NCI-H2196 (cell line): ENCODE measurements around the gene G3BP1.
"Not testable (repeated sequence)": the region's sequence is repeated elsewhere in the genome, so short reads cannot be mapped to it uniquely, and the experiment has no call there.

Source experiments
- DNase-seq: peaks from one replicate; lab custom pipeline; 2025; ENCODE audit not compliant: unreplicated experiment; lab: John Stamatoyannopoulos, UW

Gene G3BP1

DNA sequence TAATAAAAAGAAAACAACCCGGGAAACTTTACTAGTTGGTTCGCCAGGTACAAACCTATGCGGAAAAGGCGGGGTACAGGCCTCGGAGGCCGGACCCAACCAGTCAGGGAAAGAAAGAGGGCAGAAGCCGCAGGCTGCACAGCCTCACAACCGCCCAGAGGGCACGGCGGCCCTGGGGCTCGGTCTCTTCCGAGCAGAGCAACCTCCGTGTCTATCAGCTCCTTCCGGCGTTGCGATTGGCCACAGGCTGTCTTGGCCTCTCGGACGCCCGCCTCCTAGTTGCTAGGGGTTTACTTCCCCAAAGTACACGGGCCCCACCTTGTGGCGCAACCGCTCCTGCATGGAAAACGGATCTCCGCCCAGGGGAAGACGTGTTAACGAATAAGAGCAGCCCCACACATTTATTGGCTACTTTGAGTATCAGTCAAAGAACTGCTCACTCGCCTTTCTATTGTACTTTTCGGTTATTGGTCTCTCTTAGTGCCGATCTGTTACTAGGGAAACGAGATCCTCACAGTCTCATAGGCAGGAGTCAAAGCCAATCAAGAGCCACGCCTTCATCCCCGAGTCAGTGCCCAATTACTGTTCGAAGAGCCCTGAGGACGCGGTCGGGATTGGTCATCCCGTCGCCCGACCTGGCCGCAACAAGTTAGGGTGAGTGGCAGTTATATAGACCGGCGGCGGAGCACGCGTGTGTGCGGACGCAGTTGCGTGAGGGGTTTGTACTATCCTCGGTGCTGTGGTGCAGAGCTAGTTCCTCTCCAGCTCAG is at the start of gene G3BP1:
TSS of gene G3BP1 (plus strand) at position 696 of the 770 bp plus-strand sequence. CDS start 14,667 bp downstream, outside the sequence.
- peak; percentile 99 for DNase-seq

DNA sequence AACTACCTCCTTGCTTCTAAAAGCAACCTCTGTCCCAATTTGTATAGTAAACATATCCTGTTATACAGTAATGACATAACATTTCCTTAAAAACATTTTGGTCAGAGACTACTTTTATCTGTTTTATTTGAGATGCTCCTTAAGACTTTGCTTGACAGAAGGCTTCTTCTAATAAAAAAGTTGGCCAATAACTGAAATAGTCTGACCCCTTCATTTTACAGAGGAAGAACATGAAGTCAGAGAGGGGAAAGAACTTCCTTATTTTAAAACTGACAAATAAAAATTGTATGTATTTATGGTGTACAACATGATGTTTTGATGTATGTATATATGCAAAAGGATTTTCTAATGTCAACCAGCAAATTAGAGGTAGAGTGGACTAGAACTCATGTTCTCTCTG is 49.2 kb upstream of the G3BP1 start:
- DNase-seq = no peak

DNA sequence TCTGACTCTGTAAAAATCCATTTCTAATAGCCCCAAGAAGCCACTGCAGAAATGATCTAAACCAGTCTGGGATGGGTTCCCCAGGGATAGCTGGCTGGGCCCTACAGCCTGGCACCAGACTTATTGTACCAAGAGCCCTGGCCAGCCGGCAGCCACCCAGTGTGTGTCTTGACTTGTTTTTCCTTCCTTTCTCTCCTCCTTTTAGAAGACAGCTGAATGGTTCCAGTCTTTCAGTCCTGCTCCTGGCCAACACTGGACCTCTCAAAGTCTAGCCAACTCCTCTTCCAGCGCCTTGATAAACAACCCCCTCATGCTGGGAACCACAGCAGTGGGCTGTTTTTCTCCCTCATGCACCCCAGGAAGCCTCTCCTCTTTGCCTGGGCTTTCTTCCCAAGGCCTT is 47.4 kb upstream of the G3BP1 start:
- no peak for DNase-seq

DNA sequence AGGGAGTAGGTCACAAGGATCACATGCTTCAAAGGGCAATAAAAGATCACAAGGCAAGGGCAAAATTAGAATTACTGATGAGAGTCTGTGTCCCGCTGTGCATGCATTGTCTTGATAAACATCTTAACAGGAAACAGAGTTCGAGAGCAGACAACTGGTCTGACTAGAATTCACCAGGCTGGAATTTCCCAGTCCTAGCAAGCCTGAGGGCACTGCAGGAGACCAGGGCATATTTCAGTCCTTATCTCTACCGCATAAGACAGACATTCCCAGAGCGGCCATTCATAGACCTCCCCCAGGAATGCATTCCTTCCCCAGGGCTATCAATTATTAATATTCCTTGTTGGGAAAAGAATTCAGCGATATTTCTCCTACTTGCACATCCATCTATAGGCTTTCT is 42.2 kb upstream of the G3BP1 start:
- DNase-seq = not testable (repeated sequence)

DNA sequence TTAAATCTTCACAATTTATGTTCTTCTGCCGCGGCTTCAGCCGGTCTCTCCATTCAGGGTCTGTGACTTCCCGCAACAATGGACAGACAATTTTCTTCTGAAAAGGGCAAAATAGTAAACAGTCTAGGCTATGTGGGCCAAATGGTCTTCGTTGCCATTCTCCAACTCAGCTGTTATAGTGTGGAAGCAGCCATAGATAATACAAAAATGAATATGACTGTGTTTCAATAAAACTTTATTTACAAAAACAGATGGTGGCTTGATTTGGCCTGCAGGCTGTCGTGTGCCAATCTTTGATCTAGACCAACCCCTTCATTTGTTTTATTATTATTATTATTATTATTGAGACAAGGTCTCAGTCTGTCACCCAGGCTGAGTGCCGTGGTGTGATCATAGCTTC is 41.4 kb upstream of the G3BP1 start:
- DNase-seq = no peak

DNA sequence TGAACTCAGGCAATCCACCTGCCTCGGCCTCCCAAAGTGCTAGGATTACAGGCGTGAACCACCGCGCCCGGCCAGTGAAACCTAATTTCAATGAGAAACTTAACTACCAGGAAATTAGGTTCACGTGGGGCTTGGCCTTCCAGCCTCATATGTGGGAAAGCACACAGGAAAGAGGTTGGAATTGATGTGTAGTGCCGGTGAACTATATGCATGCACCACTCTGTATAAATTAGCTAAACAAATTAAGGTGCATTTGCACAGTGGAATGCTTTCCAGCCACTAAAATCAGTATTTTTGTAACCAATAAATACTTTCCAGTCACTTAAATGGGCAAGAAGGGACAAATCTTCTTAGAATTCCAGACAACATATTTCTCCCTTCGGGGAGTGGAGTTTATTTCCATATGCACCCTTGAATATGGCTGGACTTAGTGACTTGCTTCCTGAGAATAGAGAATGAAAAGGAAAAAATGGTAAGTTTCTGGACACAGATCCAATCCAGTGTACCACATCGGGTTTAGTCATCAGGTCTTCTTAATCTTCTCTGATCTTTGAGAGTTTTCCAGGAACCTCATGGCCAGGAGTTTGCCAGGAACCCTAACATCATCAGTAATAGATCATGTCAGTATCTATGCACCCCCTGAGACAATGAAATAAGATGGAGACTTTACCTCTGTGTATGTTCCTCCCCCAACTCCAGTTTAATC is 38.2 kb upstream of the G3BP1 start:
- DNase-seq = no peak

DNA sequence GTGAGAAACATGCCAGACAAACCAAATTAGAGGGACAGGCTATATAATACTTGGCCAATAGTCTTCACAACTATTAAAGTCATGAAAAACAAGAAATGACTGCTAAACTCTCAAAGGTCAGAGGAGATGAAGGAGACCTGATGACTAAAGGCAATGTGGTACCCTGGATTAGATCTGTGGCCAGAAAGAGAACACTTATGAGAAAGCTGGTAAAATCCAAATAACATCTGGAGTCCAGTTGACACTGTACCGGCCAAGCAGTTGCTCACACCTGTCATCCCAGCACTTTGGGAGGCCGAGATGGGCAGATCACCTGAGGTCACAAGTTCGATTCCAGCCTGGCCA is 37.7 kb upstream of the G3BP1 start:
- no peak for DNase-seq

DNA sequence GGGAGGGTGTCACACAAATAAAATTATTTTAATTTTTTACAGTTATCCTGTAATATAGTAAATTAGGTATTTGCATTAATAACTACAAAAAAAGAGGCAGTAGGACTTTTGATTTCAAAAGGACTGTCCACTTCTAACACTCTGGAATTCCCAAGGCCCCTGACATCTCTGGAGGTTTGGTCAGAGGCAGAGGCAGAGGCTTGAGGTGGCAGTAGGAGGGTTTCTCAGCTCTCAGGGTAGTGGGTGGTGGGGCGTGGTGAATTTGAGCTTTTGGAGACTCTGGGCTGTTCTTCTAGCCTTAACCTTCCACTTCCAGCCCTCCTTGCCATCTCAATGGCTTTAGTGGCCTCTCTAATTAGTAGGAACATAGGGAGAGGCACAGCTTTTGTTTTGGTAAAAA is 36.1 kb upstream of the G3BP1 start:
- DNase-seq = no peak

DNA sequence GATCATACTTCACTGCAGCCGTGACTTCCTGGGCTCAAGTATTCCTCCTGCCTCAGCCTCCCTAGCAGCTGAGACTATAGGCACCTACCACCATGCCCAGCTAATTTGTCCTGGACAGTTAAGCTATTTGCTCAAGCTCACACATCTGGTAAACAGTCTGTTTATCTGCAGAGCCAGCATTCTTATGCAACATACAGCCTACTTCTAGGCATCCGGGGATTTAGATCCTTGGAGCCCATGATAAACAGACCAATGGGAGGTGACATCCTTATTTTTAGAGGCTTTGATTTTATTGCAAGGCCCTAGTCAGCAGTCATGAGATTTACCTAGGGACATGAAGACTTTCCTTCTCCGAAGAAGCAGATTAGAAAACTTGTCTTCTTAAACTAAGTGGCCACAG is 34.3 kb upstream of the G3BP1 start:
- DNase-seq = no peak

DNA sequence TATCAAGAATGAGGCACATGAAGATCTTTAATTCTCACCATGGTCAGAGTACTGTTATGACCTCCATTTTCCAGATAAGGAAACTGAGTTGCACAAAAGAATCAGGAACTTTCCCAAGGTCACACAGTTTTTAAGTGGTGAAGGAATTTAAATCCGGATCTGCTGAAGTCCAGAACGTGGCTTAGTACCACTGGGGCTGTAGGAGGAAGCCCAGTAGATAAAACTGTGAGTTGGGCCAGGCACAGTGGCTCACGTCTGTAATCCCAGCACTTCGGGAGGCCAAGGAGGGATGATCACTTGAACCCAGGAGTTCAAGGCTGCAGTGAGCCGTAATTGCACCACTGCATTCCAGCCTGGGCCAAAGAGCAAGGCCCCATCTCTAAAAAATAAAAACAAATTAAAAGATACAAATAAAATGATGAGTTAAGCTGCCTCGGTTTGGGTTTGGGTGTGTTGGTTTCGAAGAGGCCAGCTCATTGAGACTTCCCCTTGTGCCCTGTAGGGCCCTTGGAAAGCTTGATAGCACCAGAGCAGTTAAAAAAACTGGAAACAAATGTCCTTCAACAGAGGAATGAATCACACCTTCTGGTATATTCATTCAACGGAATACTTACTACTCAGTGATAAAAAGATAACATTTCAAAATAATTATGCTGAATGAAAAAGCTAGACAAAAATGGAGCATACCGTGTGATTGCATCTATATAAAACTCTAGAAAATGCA is 33.5 kb upstream of the G3BP1 start:
- DNase-seq = no peak

DNA sequence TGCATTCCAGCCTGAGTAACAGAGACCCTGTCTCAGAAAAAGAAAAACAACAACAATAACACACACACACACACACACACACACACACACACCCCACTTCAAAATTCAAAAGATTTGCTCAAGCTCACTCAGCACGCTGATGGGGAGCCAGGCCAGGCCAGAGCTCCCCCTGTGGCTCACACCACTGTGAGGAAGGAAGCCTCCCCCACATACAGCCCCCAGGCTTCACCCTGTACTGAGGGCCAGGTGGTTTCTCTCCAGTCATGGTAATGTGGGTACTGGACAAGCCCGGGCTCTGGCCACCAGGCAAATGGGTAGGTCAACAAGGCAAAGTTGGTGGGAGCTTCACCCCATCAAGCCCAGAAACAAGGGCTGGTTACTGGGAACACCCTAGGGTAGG is 32.4 kb upstream of the G3BP1 start:
- no peak for DNase-seq

DNA sequence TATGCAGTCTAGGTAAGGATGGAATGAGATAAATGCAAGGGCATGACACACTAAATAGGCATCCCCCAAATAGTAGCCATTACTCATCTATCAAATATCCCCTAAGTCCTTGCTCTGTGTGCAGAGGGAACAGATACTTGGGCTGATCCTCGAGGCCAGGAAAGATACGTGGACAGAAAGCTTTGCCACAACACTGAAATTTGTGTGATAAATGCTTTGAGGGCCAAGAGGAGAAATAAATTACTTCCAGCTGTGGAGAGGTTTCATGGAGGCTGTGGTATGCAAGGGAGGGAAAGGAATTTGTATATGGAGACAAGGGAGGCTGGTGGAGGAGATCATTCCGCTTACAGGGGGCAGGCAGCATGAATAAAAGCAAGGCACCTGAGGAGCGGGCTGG is 31.8 kb upstream of the G3BP1 start:
- DNase-seq = no peak

DNA sequence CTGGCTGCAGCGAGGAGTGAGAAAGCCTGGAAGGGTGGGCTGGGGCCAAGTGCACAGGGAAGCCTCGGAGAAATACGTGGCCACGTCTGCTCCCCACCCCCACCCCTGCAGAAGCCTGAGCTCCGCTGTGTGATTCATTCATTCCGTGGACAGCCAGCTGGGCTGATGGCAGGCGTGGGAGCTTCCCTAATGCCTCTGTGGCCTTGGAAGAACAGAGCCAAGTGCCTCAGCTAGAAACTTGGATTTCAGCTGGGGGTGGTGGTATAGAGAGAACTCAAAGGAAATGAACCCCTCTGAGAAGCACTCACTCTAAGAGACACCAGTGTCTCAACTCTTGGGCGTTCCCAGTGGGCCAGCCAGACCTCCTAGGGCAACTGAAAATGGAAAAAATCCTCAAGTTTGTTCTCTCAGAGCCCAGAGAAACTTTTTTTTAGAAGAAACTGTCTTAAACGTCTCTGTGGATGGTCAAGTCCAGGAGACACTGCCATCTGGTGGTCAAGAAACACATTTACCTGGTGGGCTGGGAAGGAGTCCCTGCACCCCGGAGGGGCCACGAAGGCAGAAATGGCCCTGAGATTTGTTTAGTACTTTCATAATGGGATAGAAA is 31.3 kb upstream of the G3BP1 start:
- DNase-seq = peak; percentile 49

DNA sequence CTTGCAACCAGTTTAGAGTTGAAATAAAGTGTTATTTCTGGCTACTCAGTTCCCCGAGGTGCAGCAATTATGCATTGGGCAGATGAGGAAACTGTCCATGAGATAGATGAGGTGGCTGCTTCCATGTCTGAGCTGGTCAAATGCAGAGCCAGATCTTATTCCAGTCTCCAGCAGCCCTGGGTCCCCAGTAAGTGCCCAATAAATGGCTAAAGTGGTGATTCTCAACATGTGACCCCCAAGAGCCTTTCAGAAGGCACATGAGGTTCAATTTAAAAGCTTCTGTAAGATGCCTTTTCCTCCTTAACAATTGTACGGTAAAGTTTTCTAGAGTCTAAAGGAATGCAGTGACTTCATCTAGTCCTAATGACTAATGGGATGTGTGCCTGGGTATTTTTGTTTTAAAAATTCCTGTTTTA is 30.8 kb upstream of the G3BP1 start:
- no peak for DNase-seq

DNA sequence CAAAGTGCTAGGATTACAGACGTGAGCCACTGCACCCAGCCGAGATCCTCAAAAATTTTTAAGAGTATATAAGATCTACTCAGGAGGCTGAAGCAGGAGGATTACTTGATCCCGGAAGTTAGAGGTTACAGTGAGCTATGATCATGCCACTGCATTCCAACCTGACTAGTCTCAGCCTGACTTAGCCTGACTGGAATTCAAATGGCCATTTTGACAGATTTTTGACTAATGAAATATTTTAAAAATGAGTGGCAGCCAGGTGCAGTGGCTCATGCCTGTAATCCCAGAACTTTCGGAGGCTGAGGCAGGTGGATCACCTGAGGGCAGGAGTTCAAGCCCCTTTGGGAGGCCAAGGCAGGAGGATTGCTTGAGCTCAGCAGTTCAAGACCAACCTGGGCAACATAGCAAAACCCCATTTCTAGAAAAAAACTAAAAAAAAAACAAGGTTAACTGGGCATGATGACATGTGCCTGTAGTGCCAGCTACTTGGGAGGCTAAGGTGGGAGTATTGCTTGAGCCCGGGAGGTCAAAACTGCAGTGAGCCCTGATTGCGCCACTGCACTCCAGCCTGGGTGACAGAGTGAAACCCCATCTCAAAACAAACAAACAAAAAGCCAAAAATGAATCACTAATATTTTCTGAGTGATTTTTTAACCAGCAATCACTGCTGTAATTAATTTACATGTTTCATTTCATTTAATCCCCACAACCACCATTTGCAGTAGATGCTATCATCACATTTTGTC is 29.9 kb upstream of the G3BP1 start:
- DNase-seq = no peak

DNA sequence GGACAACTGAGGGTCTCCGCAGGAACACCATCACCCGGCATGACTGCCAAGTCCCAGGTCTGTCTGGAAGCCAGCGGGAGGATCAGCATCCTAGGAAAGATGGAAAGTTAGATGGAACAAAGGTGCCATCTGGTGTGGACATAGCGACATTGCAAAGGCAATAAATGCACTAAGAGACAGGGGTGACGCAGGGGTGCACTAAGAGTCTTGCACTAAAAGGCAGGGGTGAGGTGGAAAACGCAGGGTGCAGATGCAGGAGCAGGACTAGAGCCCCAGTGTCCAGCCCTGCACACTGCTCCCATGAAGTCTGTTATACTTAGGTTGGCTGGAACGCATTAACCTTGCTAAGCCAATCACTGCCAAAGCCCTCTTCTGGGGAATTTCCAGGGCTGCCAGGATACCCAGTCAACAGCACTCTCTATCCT is 28.9 kb upstream of the G3BP1 start:
- DNase-seq = peak; percentile 29

DNA sequence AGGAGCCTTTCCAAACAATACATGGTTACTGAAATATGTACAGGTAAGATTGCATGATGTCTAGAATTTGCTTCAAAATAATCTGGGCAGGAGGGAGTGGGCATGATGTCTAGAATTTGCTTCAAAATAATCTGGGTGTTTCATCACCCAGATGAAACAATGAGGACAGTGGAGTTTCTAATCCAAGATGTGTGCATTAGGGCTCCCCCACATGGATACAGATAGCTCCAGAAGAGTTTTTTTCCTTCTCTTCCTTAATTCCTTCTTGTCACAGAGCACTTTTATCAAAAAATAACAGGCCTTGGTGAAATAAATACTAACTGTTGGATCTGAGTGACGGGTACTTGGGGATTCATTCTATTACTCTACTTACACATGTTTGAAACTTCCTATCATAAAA is 28.2 kb upstream of the G3BP1 start:
- no peak for DNase-seq

DNA sequence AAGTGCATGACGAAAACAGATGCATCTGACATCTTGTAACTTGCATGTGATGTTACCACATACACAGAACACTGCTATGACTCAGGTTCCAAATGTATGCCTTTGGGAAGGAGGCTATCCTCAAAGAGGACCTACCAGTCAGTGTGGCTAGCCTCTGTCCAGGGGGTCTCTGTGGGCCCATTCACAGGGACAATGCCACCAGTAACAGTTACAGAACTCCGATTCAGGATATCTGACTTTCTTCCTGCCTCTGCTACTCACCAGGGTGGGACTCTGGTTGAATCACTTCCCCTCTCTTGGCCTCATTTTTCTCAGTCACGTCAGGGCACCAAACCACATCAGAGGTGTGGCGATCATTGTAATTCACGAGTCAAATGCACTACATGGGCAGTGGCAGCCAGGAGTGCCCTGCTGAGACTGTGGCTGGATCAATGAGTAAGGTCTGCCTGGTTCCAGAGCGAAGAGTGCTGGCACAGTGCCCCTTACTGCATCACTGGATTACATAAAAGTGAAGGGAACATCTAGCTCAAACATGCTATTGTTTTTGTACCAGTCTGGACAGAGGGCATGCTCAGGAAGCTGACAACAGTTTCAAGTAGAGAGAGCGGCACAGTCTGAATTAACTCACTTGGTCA is 26.6 kb upstream of the G3BP1 start:
- DNase-seq = no peak

DNA sequence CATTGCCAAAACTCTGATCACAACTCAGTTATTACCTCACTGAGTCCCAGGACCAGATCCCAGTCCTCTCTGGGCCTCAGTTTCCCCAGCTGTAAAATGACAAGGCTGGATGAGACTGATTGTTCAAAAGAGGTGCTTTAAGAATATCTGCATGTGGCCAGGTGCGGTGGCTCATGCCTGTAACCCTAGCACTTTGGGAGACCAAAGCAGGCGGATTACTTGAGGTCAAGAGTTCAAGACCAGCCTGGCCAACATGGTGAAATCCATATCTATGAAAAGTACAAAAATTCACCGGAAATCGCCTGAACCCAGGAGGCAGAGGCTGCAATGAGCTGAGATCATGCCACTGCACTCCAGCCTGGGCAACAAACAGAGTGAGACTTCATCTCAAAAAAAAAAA is 21.6 kb upstream of the G3BP1 start:
- no peak for DNase-seq

DNA sequence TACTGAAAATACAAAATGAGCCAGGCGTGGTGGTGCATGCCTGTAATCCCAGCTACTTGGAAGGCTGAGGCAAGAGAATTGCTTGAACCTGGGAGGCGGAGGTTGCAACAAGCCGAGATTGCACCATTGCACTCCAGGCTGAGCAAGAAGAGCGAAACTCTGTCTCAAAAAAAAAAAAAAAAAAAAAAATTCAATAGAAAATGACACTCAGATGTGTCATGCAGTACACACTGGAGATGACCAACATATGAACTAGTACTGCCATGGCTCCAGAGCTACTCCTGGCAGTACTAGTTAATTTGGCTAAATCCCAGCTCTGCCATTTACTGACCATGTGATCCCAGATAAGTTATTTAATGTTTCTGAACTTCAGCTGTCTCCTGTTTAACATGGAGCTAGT is 20.7 kb upstream of the G3BP1 start:
- no peak for DNase-seq

DNA sequence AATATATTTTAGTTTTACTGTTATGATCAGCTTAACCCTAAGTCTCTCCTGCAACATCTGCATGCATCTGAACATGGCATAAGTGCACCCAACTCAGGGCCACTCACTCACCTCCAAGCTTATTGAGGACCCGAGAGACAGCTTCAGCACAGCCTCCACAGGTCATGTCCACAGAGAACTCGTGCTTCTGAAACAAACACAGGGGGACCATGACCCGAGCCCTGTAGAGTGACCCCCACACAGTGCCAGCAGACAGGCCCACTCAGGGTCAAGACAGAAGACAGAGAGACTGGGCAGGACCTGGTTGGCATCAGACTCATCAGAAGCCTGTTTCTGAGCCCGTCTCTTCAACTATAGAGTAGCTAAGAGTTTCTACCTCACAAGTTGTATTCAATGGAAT is 20.2 kb upstream of the G3BP1 start:
- no peak for DNase-seq
